Tibial artery (tissue), 4 donors: Measurements from ENCODE around the gene PIK3C2G.

Experiments
- DNase-seq, 2 donors: peaks; one replicate each; pipeline ENCODE4 v3.0.0-alpha.2; 2019
- H3K27ac ChIP-seq, 2 donors: fragments of 200-600 bp; sonication (generic) in 1 of 2; 1 replicate in 1 of 2; 2 replicates in 1 of 2; pipeline ENCODE4 v1.5.1; 2018 to 2019; ENCODE audit warnings: mild to moderate bottlenecking in 1 of 2
- H3K27me3 ChIP-seq, 2 donors: fragments of 200-600 bp; sonication (generic) in 1 of 2; one replicate each; pipeline versions ENCODE4 v1.5.1 to v1.6.0; 2016 to 2019
- H3K36me3 ChIP-seq, 3 donors: fragments of 200-600 bp; sonication (generic) in 2 of 3; one replicate each; pipeline ENCODE4 v1.5.1; 2016 to 2019; ENCODE audit warnings: mild to moderate bottlenecking in 2 of 3
- H3K4me1 ChIP-seq, 4 donors: fragments of 200-600 bp; sonication (generic) in 2 of 4; 1 replicate in 3 of 4; 2 replicates in 1 of 4; pipeline ENCODE4 v1.5.1; 2016 to 2019
- H3K4me3 ChIP-seq, 2 donors: fragments of 200-600 bp; sonication (generic) in 1 of 2; 1 replicate in 1 of 2; 2 replicates in 1 of 2; pipeline ENCODE4 v1.5.1; 2018 to 2019; ENCODE audit warnings: mild to moderate bottlenecking in 2 of 2
- H3K9me3 ChIP-seq, 3 donors: fragments of 200-600 bp; sonication (generic) in 1 of 3; one replicate each; pipeline ENCODE4 v1.5.1; 2016 to 2019
- CTCF ChIP-seq, 2 experiments: fragments of 200-600 bp in 1 of 2; fragments of 450-650 bp in 1 of 2; IDR thresholded peaks; one replicate each; pipeline ENCODE4 v1.5.1; 2017 to 2019; ENCODE audit warnings: antibody characterized with exemption in 2 of 2, mild to moderate bottlenecking in 1 of 2, moderate library complexity in 1 of 2
- intact Hi-C: fragments of 100-400 bp; cut with DNase I; formaldehyde crosslinking; loops from one replicate; pipeline ENCODE4 v1.15.0; 2023; ENCODE audit warnings: low total_unique reads

PIK3C2G gene

GRCh38 chr12:18302809-18303430, 41.6 kb downstream of the PIK3C2G start:
- Histone ChIP-seq H3K27me3 (no peaks in the 10 kb centered on the region), H3K36me3 (no peaks in the 10 kb centered on the region), H3K4me1 (no peaks in the 10 kb centered on the region), H3K27ac (no peak overlapping the region), H3K9me3 (peaks cover 0 to 8% (median 6%) of the 10 kb centered on the region in 3 donors), H3K4me3 (no peak overlapping the region)
- intact Hi-C loops = no loop called here
- DNase-seq = no peak
- TF ChIP-seq CTCF (IDR thresholded peaks at IDR 0.05) = no peak

- H3K4me3 ChIP-seq = no peak overlapping the region
- no peaks in the 10 kb centered on the region for H3K27me3 ChIP-seq
- intact Hi-C loops = no loop called here
- no peaks in the 10 kb centered on the region for H3K4me1 ChIP-seq
- no peak for DNase-seq
- no peak for TF ChIP-seq CTCF (IDR thresholded peaks at IDR 0.05)
- H3K9me3 ChIP-seq = peaks cover 0 to 8% (median 6%) of the 10 kb centered on the region in 3 donors
- no peaks in the 10 kb centered on the region for H3K36me3 ChIP-seq
- no peak overlapping the region for H3K27ac ChIP-seq
Measured at GRCh38 chr12:18304609-18305008, 43.3 kb downstream of the PIK3C2G start.

- no peak overlapping the region for H3K27ac ChIP-seq
- no peaks in the 10 kb centered on the region for H3K4me1 ChIP-seq
- TF ChIP-seq CTCF (IDR thresholded peaks at IDR 0.05) = no peak
- no peak for DNase-seq
- peaks cover 0 to 8% (median 6%) of the 10 kb centered on the region in 3 donors for H3K9me3 ChIP-seq
- no peaks in the 10 kb centered on the region for H3K36me3 ChIP-seq
- H3K27me3 ChIP-seq = no peaks in the 10 kb centered on the region
- H3K4me3 ChIP-seq = no peak overlapping the region
- intact Hi-C loops = no loop called here
Measured at GRCh38 chr12:18306311-18306710, 45.0 kb downstream of the PIK3C2G start.

GRCh38 chr12:18313306-18313705, 52.0 kb downstream of the PIK3C2G start:
- Histone ChIP-seq H3K9me3 (no peaks in the 10 kb centered on the region), H3K27me3 (no peaks in the 10 kb centered on the region), H3K36me3 (no peaks in the 10 kb centered on the region), H3K27ac (no peak overlapping the region), H3K4me3 (no peak overlapping the region), H3K4me1 (no peaks in the 10 kb centered on the region)
- DNase-seq = no peak
- intact Hi-C loops = no loop called here
- TF ChIP-seq CTCF (IDR thresholded peaks at IDR 0.05) = no peak

GRCh38 chr12:18320036-18320617, 58.8 kb downstream of the PIK3C2G start:
- intact Hi-C loops = no loop called here
- no peak overlapping the region for H3K27ac ChIP-seq
- peak; percentile 12 to 26 for TF ChIP-seq CTCF (IDR thresholded peaks at IDR 0.05)
- no peaks in the 10 kb centered on the region for H3K27me3 ChIP-seq
- H3K9me3 ChIP-seq = no peaks in the 10 kb centered on the region
- no peaks in the 10 kb centered on the region for H3K36me3 ChIP-seq
- H3K4me1 ChIP-seq = no peaks in the 10 kb centered on the region
- no peak for DNase-seq
- no peak overlapping the region for H3K4me3 ChIP-seq
